Activated CD8-positive, alpha-beta T cell treated with anti-CD3 and anti-CD28 coated beads for 36 hours (primary cell): Measurements from ENCODE around the gene A4GNT. TPM values are rescaled to one million over a fixed set of nuclear protein-coding genes. Genes with fewer than 3 reads are reported as not detected.

Source experiments
- ATAC-seq: fragments of 200-7000 bp; cut with Tn5 transposase; one replicate; pipeline ENCODE4 v1.10.0; 2021; ENCODE audit warnings: mild to moderate bottlenecking, moderate library complexity
- CTCF ChIA-PET: fragments of 350-600 bp; sonication (Branson Sonifier 250); formaldehyde crosslinking; loops from one replicate; lab custom pipeline; 2021; ENCODE audit warnings: antibody characterized with exemption; lab: Charles Lee
- POLR2A ChIA-PET: fragments of 350-600 bp; sonication (Branson Sonifier 250); formaldehyde crosslinking; loops from one replicate; lab custom pipeline; 2021; ENCODE audit warnings: antibody characterized with exemption; lab: Charles Lee
- DNase-seq: peaks from one replicate; pipeline ENCODE4 v3.0.0-alpha.2; 2020
- H3K27ac Mint-ChIP-seq: one replicate; pipeline ENCODE4 v1.8.0; 2021; ENCODE audit warnings: mild to moderate bottlenecking, mixed read lengths
- H3K27me3 Mint-ChIP-seq: one replicate; pipeline ENCODE4 v1.8.0; 2021; ENCODE audit warnings: mixed read lengths
- H3K36me3 Mint-ChIP-seq: one replicate; pipeline ENCODE4 v1.8.0; 2021; ENCODE audit warnings: low read depth, mixed read lengths
- H3K4me1 Mint-ChIP-seq: one replicate; pipeline ENCODE4 v1.8.0; 2021; ENCODE audit warnings: low read depth, mixed read lengths
- H3K4me3 Mint-ChIP-seq: one replicate; pipeline ENCODE4 v1.8.0; 2021; ENCODE audit warnings: mild to moderate bottlenecking, moderate library complexity, mixed read lengths
- H3K9me3 Mint-ChIP-seq: one replicate; pipeline ENCODE4 v1.8.0; 2021; ENCODE audit warnings: mixed read lengths
- CTCF ChIP-seq: fragments of 200-600 bp; IDR thresholded peaks from one replicate; pipeline ENCODE4 v1.8.0; 2022; ENCODE audit warnings: antibody characterized with exemption, mild to moderate bottlenecking
- intact Hi-C: fragments of 100-400 bp; cut with micrococcal nuclease; formaldehyde crosslinking; loops from one replicate; pipeline ENCODE4 v1.10.0; 2022
- total RNA-seq, 2 experiments: library from RNA; stranded (reverse); gene quantifications; one replicate each; pipeline ENCODE4 v1.2.3, GENCODE V29; 2021

A4GNT gene
- total RNA-seq, 2 experiments from 2014 or later: not detected

DNA sequence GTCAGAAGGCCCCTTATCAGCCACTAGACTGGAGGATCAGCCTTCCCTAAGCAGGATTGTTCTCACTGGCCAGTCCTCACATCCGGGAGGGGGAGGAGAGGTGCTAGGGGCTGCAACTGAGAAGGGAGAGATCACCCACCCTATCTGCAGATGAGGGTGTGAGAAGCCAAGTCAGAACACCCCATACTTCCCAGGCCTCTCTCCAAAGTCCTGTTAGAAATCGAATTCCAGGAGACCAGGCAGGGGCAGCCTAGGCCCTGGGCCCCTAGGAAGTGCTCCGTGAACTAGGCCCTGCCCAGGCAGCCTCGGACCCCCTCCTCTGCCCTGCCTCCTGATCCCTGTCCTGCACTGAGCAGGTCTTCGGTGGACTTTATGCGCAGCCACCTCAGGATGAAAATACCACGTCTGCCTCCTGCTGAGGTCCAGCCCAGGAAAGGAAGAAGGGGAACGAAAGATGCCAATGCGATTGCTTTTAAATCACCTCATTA is 17.7 kb downstream of the A4GNT start:
- H3K9me3 Mint-ChIP-seq: no peaks in the 10 kb centered on the region
- peaks cover 4% of the 10 kb centered on the region for H3K4me1 Mint-ChIP-seq
- H3K27ac Mint-ChIP-seq: no peak overlapping the region
- H3K36me3 Mint-ChIP-seq: no peaks in the 10 kb centered on the region
- DNase-seq (no peak), ATAC-seq (no peak)
- intact Hi-C loops: no loop called here
- TF ChIP-seq CTCF: no peak
- H3K27me3 Mint-ChIP-seq: peaks cover 33% of the 10 kb centered on the region
- H3K4me3 Mint-ChIP-seq: peak overlapping the region; percentile 71
- POLR2A ChIA-PET: no interaction called here
- CTCF ChIA-PET: no interaction called here

DNA sequence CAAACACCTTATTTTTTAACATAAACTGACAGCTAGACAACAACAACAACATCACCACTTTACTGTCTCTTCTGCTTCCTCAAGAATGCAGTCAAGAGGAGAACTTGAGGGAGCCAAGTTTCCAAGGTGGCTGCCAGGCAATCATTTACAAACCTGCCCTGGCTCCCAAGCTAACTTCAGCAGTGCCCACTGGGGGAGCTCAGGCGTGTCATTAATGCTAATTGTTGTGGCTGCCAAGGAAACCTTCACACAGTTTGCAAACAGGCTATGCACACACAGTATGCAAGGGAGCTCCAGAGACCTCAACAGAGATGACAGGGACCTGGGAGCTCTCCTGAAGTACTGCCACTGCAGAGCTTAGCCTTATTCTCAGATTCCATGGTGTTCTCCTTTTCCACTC is 18.9 kb downstream of the A4GNT start:
- intact Hi-C loops: no loop called here

DNA sequence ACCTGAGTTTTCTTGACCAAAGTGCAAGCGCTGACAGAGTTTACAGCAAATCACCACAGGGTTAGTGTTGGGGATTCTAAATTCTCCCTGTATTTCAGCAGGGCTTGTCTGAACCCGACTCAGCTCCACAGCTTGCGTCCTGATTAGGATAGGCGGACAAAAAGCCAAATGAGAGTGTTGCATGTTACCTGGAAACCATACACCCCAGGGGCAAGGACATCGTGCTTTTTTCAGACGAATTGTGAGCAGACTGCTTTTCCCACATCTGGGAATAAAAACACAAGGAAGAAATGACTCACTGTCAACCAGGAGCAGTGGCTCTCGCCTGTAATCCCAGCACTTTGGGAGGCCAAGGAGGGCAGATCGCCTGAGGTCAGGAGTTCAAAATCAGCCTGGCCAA is 19.8 kb downstream of the A4GNT start:
- Mint-ChIP-seq H3K27ac (no peak overlapping the region), H3K4me1 (peaks cover 4% of the 10 kb centered on the region), H3K36me3 (no peaks in the 10 kb centered on the region), H3K4me3 (no peak overlapping the region), H3K27me3 (peaks cover 31% of the 10 kb centered on the region), H3K9me3 (no peaks in the 10 kb centered on the region)
- ChIA-PET CTCF (interaction anchor here (2.0 kb wide), 1 partner anchor 39 kb away, joined by 6 read pairs; no protein-coding TSS in a partner anchor), POLR2A (no interaction called here)
- no peak for ATAC-seq
- TF ChIP-seq CTCF: no peak
- DNase-seq: no peak
- intact Hi-C loops: no loop called here

More for the DNA sequence above, 18.9 kb downstream of the A4GNT start:
- H3K27me3 Mint-ChIP-seq: peaks cover 32% of the 10 kb centered on the region
- POLR2A ChIA-PET: no interaction called here
- no peak for TF ChIP-seq CTCF
- no peak for DNase-seq
- no peak overlapping the region for H3K4me3 Mint-ChIP-seq
- H3K27ac Mint-ChIP-seq: no peak overlapping the region
- H3K9me3 Mint-ChIP-seq: no peaks in the 10 kb centered on the region
- CTCF ChIA-PET: interaction anchor here (1.0 to 2.0 kb wide), 3 partner anchors 14 to 44 kb away, joined by 3 to 6 read pairs (median 4); no protein-coding TSS in a partner anchor
- no peak for ATAC-seq
- H3K36me3 Mint-ChIP-seq: no peaks in the 10 kb centered on the region
- H3K4me1 Mint-ChIP-seq: peaks cover 4% of the 10 kb centered on the region

DNA sequence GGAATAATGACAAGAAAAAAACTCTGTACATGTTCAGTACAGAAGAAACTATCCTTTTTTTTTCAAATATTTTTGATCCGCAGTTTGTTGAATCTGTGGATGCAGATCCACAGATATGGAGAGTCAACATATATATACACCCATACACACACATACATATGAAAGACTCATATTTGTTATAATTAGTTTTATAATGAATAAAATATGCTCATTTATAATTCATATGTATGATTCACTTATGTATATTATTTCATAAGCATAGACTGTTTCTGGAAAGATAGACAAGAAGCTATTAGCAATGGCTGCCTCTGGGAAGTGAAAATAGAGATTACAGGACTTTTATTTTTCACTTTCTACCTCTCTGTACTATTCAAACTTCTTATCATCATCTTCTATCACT is 26.6 kb downstream of the A4GNT start:
- Mint-ChIP-seq H3K27ac (no peak overlapping the region), H3K27me3 (peaks cover 5% of the 10 kb centered on the region), H3K9me3 (no peaks in the 10 kb centered on the region), H3K4me1 (no peaks in the 10 kb centered on the region), H3K4me3 (no peak overlapping the region), H3K36me3 (no peaks in the 10 kb centered on the region)
- CTCF ChIA-PET: no interaction called here
- DNase-seq (no peak), ATAC-seq (no peak)
- POLR2A ChIA-PET: interaction anchor here (0.7 kb wide), 1 partner anchor 315 kb away, joined by 3 read pairs; no protein-coding TSS in a partner anchor
- TF ChIP-seq CTCF: no peak
- intact Hi-C loops: no loop called here

GRCh38 chr3:138103466-138103865 is 28.7 kb downstream of the A4GNT start:
- Mint-ChIP-seq H3K36me3 (no peaks in the 10 kb centered on the region), H3K4me3 (no peak overlapping the region), H3K27ac (no peak overlapping the region), H3K4me1 (no peaks in the 10 kb centered on the region), H3K27me3 (peaks cover 3% of the 10 kb centered on the region), H3K9me3 (no peaks in the 10 kb centered on the region)
- intact Hi-C loops: no loop called here
- no peak for TF ChIP-seq CTCF
- ATAC-seq: no peak
- ChIA-PET CTCF (interaction anchor here (1.9 kb wide), 1 partner anchor 29 kb away, joined by 5 read pairs; no protein-coding TSS in a partner anchor), POLR2A (no interaction called here)
- no peak for DNase-seq
